Kidney epithelial cell (primary cell): ENCODE measurements around the gene TMEM132D. TPM values are rescaled to one million over a fixed set of nuclear protein-coding genes. Genes with fewer than 3 reads are reported as not detected.

Source experiments
- DNase-seq: peaks from one replicate; pipeline ENCODE4 v3.0.0-alpha.2; 2010; ENCODE audit warnings: low read depth
- H3K27me3 ChIP-seq: 2 replicates; pipeline ENCODE4 v1.6.0; 2011; ENCODE audit warnings: low read length; ENCODE audit not compliant: control insufficient read depth, insufficient read depth
- H3K36me3 ChIP-seq: 2 replicates; pipeline ENCODE4 v1.5.1; 2011; ENCODE audit warnings: low read length; ENCODE audit not compliant: control insufficient read depth, insufficient read depth
- H3K4me3 ChIP-seq: 2 replicates; pipeline ENCODE4 v1.5.1; 2011; ENCODE audit warnings: low read depth, mild to moderate bottlenecking, control low read depth, low read length
- CTCF ChIP-seq: IDR thresholded peaks from 2 replicates; pipeline ENCODE4 v1.5.1; 2011; ENCODE audit warnings: mild to moderate bottlenecking, moderate library complexity, low read length, control low read depth, inconsistent platforms; ENCODE audit not compliant: insufficient read depth, poor library complexity, severe bottlenecking
- total RNA-seq: library from RNA; depleted of rRNA; stranded (reverse); fragments of >200 nt; gene quantifications from 2 replicates; pipeline ENCODE4 v1.2.3, GENCODE V29; 2015

Gene TMEM132D
- total RNA-seq, 1 donor from 2014 or later = 6.4 TPM

- Histone ChIP-seq H3K4me3 (no peak overlapping the region), H3K27me3 (no peaks in the 10 kb centered on the region), H3K36me3 (no peaks in the 10 kb centered on the region)
- no peak for TF ChIP-seq CTCF
- DNase-seq = no peak
These were observed 115.2 kb downstream of the TMEM132D start for GRCh38 chr12:129788506-129789084.

GRCh38 chr12:129779989-129780388, 123.8 kb downstream of the TMEM132D start:
- H3K4me3 ChIP-seq = no peak overlapping the region
- H3K36me3 ChIP-seq = no peaks in the 10 kb centered on the region
- no peak for TF ChIP-seq CTCF
- no peaks in the 10 kb centered on the region for H3K27me3 ChIP-seq
- no peak for DNase-seq

- H3K36me3 ChIP-seq = no peaks in the 10 kb centered on the region
- no peak for DNase-seq
- H3K27me3 ChIP-seq = no peaks in the 10 kb centered on the region
- TF ChIP-seq CTCF = no peak
- no peak overlapping the region for H3K4me3 ChIP-seq
These were observed 124.8 kb downstream of the TMEM132D start for GRCh38 chr12:129779033-129779432.

- Histone ChIP-seq H3K4me3 (no peak overlapping the region), H3K36me3 (no peaks in the 10 kb centered on the region), H3K27me3 (no peaks in the 10 kb centered on the region)
- no peak for TF ChIP-seq CTCF
- no peak for DNase-seq
These were observed 126.7 kb downstream of the TMEM132D start for GRCh38 chr12:129776977-129777667.

- peak; percentile 18 for DNase-seq
- Histone ChIP-seq H3K36me3 (no peaks in the 10 kb centered on the region), H3K4me3 (no peak overlapping the region), H3K27me3 (no peaks in the 10 kb centered on the region)
- no peak for TF ChIP-seq CTCF
These were observed 131.0 kb downstream of the TMEM132D start for GRCh38 chr12:129772501-129773493.
